Left renal pelvis (tissue), 4 donors: Measurements from ENCODE around the gene CHST5. TPM values are rescaled to one million over a fixed set of nuclear protein-coding genes. Genes with fewer than 3 reads are reported as not detected.
A peak's percentile ranks its signal among the peaks of the same experiment; 100 is the strongest.

Source experiments
- DNase-seq, 4 donors: peaks; one replicate each; pipeline ENCODE4 v3.0.0-alpha.2; 2013; ENCODE audit warnings: low read depth in 4 of 4, low spot score in 3 of 4
- polyA plus RNA-seq, 4 donors: library from polyadenylated mRNA; unstranded; fragments of 120-200 nt; gene quantifications; one replicate each; pipeline ENCODE4 v1.2.1, GENCODE V29; 2013; ENCODE audit not compliant: insufficient read length in 4 of 4

Gene CHST5
- 1 to 10 TPM in 1 of 4 donors, under 1 TPM in 3; 0.37 to 1.2 (median 0.61) TPM for polyA plus RNA-seq

GRCh38 chr16:75535901-75536300 is at the start of gene CHST5:
Gene CHST5 (minus strand): TSS chr16:75536108. CDS start chr16:75530384, 5,724 bp downstream.
- DNase-seq: no peak

DNA sequence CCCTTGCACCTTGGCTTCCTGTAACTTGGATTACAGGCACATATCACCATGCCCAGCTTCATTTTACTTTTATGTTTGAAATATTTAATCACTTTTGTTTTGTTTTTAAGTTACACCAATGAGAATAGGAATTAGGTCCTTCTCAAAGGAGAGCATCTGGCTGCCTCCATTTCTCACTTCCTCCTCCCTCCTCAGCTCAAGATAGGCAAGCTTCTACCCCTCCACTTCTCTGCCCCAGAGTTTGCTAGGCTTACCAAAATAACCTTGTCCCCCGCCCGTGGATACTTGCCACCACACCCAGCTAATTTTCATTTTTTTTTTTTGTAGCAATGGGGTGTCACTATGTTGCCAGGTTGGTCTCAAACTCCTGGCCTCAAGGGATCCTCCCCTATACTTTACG is 48.2 kb upstream of the CHST5 start:
- DNase-seq: no peak

DNA sequence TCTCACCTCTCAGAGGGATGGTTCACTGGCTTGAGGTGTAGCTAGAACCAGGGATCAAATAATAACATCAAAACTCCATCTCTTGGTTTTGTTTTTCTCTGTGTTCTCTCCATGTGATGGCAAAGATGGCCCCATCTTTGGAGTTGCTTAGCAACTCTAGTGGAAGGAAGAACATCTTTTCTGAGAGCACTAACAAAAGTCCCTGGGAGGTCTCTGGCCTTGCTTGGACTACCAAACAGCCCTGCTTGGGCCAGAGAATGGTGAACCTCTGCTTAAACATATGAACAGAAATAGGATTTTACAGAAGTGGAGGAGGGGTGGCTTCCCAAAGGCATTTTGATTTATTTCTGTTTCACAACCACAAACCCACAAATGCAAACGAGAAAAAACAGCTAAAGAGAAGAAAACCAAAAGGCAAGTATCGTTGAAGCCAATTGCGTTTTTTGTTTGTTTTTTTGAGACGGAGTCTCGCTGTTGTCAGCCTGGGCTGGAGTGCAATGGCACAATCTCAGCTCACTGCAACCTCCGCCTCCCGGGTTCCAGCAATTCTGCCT is 43.5 kb upstream of the CHST5 start:
- no peak for DNase-seq

DNA sequence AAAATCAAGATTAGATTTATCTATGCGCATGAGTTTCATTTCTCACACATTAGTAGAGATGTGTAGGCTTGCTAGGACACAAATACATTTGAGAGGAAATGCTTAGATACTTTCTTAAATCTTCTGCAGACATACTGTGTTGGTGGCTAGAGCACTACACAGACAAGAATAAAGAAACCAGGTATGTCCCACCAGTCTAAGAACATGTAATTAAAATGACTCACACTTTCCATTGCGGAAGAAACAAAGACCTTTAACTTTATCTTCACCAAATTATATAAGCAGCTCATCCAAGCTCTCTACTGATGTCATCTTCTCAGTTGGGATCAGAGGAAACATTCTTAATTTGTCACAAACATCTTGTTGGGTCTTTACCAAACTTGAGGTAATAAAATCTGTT is 42.8 kb upstream of the CHST5 start:
- DNase-seq: no peak

DNA sequence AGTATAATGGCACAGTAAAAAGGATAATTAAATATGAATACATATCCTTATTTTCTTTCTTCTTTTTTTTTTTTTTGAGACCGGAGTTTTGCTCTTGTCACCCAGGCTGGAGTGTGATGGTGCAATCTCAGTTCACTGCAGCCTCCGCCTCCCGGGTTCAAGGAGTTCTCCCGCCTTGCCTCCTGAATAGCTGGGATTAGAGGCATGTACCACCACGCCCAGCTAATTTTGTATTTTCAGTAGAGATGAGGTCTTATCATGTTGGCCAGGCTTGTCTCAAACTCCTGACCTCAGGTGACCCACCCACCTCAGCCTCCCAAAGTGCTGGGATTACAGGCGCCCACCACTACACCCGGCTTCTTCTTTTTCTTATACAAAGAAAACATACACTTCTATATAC is 42.3 kb upstream of the CHST5 start:
- DNase-seq: no peak

GRCh38 chr16:75576384-75576811 is 40.5 kb upstream of the CHST5 start:
- DNase-seq: no peak

DNA sequence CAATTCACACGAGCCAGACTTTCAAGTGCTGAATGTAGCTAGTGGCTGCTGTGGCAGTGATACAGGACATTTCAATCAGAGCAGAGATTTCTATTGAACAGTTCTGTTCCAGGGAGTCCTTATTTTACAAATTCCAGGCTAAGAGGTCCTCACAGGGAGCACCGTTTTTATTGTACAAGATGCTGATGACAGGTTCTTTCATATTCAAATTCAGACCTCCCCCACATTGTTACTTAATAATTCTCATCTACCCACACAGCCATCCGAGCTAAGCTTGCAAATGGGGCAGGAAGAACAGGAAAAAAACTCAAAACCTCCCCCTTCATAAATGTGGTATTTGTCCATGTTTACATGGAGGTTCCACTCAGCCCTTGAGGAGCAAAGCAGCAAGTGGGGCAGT is 40.0 kb upstream of the CHST5 start:
- no peak for DNase-seq

DNA sequence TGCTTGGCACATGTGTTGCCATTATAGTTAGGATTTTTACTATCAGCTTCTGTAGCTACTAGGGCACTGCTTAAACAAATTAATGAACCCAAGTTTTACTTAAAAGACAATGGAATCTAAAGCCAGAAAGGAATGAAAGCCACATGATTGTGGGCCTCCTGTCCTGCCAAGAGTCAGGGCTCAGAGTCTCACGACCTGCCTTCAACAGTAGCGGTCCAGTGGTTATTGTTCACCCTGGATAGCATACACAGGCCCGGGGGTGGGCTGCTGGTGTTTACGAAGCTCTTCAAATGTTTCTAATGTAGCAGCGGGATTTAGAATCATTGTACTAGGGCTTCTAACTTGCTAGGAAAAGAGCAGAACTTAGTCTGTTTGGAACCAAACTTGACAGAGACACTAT is 38.0 kb upstream of the CHST5 start:
- DNase-seq: no peak

DNA sequence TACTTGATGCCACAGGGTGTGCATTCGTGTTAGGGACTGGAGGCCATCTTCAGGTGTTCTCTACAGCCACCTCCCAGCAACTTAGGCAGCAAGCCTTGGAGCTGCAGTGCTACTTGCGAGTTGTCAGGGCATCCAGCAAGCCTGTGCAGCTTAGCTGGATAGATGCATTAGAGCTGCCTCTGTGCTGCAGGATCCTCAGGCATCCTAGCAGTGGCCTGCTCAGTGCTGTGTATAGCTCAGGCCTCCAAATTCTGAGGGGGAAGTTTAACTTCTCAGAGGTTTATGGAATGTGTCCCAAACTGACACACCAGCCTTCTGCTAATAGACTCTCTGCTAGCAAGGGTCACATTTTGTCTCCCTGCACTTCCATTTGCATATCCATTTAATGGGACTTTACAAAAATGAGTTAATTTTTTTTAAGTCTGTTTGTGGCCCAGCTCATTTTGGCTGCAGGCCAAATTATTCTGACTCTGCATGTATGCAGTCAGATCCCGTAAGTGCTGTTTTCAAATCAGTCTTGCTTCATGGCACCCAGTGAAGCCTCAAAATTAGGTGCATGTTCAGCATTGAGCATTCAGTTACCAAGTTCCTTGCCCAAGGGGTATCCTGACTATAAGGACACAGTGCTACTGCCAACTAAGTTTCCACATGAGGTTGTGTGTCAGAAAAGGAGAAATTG is 37.1 kb upstream of the CHST5 start:
- DNase-seq: no peak

DNA sequence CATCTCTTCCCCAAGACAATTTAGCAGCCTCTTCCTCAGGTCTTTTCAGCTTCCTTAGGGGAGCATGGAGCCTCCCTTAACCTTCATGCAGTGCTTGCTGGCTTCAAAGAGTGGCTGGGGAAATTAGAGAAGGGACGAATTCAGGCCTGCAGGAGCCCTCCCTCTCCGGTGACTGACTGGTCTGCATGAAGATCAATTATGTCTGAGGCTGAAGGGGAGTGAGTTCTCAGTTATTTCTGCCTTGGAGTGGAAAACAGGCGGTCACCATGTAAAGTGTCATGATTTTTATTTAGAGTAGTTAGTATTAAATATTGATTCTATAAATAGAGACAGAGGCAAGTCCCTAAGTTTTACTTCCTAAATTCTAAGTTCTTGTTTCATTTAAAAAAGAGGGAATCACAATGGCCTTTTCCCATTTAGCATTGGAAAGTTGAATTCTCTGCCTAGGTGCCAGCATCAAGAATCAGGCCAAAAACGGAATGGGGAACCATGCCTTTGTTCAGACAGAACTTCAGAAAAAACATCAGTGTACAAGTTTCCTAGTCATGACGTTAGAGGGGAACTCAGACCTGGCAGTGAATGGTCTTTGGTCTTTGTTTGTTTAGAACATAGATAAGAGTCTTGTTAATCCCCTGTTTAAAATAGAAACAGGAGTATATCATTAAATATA is 34.6 kb upstream of the CHST5 start:
- DNase-seq: no peak

GRCh38 chr16:75567911-75568310 is 32.0 kb upstream of the CHST5 start:
- DNase-seq: no peak

GRCh38 chr16:75566758-75567255 is 30.9 kb upstream of the CHST5 start:
- DNase-seq: no peak

GRCh38 chr16:75566040-75566757 is 30.3 kb upstream of the CHST5 start, which contains the start of gene GABARAPL2:
Gene GABARAPL2 (plus strand): TSS chr16:75566379. CDS start chr16:75566487, 108 bp downstream.
- DNase-seq: peak; percentile 64 to 75 (median 72)

- no peak for DNase-seq
Observed at GRCh38 chr16:75565640-75566039, 29.7 kb upstream of the CHST5 start.

DNA sequence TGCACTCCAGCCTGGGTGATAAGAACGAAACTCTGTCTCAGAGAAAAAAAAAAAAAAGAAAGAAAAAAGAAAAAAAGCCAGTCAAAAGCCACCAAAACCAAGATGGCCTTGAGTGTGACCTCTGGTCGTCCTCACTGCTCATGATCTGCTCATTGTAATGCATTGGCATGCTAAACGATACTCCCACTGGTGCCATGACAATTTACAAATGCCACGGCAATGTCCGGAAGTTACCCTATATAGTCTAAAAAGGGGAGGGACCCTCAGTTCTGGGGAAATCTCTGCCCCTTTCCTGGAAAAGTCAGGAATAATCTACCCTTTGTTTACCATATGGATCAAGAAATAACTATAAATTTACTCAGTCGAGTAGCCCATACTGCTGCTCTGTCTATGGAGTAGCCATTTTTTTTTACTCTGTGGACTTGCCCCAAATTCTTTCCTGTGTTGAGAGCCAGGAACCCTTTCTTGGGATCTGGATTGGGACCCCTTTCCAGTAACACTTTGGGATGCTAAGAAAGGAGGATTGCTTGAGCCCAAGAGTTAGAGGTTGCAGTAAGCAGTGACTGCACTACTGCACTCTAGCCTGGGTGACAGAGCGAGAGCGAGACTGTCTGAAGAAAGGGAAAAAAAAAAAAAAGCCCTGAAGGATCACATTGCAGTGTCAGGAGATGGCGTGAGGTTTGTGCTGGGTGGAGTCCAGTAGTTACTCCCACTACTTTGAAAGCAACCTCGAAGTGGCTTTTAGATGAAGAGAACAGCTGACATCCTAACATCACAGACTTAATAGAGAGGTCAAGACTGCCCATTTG is 23.9 kb upstream of the CHST5 start:
- no peak for DNase-seq

DNA sequence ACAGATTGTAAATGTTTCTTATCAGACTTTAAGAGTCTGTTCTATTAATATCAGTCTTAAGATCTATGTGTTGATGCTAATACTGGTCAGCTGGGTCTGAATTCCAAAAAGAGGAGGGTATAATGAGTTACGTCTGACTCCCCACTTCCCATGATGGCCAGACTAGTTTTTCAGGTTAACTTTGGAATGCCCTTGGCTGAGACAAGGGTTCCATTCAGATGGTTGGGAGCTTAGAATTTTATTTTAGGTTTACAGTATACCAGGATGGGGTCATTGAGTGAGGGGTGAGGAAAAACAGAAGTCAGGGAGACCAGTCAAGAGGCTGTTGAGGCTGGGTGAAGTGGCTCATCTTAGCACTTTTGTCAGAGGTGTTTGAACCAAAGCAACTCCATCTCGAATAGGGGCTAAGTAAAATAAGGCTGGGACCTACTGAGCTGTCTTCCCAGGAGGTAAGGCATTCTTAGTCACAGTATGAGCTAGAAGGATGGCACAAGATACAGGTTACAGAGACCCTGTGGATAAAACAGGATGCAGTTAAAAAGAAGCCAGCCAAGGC is 23.0 kb upstream of the CHST5 start:
- no peak for DNase-seq

DNA sequence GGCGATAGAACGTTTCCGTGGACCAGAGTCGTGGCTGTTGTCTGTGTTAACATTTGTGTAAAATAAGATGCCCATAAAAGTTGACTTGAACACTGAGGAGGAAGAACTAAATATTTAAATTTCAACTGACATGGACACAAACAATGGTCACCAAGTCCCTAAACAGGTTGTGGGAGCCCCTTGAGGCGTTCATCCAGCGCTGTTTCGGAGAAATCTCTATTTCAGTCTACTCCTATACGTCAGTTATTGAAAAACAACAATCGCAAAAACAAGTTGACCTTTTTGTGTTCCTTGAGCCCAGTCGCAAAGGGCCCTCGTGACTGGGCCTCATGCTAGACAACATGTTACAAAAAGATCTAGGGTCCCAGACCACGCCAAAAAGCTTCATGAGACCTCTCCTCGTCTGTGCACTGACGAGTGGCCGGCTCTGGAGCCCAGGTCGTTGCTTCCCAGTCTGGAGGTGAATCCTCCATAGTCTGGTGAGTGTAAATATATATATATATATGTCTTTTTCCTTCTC is 20.6 kb upstream of the CHST5 start:
- DNase-seq: no peak

GRCh38 chr16:75555707-75556430 is 20.0 kb upstream of the CHST5 start, which contains the start of gene TMEM231:
Gene TMEM231 (minus strand): TSS chr16:75556252. CDS start chr16:75556209, 43 bp downstream.
- peak; percentile 79 to 89 (median 86) for DNase-seq

- peak; percentile 62 to 80 (median 72) for DNase-seq
Observed at GRCh38 chr16:75555213-75555706, 19.4 kb upstream of the CHST5 start.
